NCI-H2081 treated with DMSO at 0.1 percent for 48 hours (cell line): ENCODE results near the gene AQP11.
"Not testable (repeated sequence)": the region's sequence is repeated elsewhere in the genome, so short reads cannot be mapped to it uniquely, and the experiment has no call there.

ENCODE experiments used
- DNase-seq: peaks from one replicate; lab custom pipeline; 2025; lab: John Stamatoyannopoulos, UW

Gene AQP11

GRCh38 chr11:77592727-77593126, 3.0 kb downstream of the AQP11 start:
- DNase-seq, result peak; percentile 92

GRCh38 chr11:77593883-77594282, 4.1 kb downstream of the AQP11 start:
- no peak for DNase-seq

GRCh38 chr11:77596626-77597025, 6.9 kb downstream of the AQP11 start:
- no peak for DNase-seq

GRCh38 chr11:77598195-77598594, 8.4 kb downstream of the AQP11 start:
- DNase-seq, result no peak

- no peak for DNase-seq
Observed at GRCh38 chr11:77602381-77603088, 12.8 kb downstream of the AQP11 start.

- DNase-seq, result no peak
Observed at GRCh38 chr11:77604281-77604680, 14.5 kb downstream of the AQP11 start.

- no peak for DNase-seq
Observed at GRCh38 chr11:77609234-77609633, 19.5 kb downstream of the AQP11 start.

GRCh38 chr11:77611921-77612320, 22.2 kb downstream of the AQP11 start:
- DNase-seq, result no peak

- no peak for DNase-seq
Observed at GRCh38 chr11:77617892-77618291, 28.1 kb downstream of the AQP11 start.

GRCh38 chr11:77619576-77620198, 29.9 kb downstream of the AQP11 start:
- DNase-seq, result no peak

- DNase-seq, result no peak
Observed at GRCh38 chr11:77630157-77630710, 40.5 kb downstream of the AQP11 start.

- not testable (repeated sequence) for DNase-seq
Observed at GRCh38 chr11:77633926-77634325, 44.2 kb downstream of the AQP11 start.

GRCh38 chr11:77636731-77637344, 47.1 kb downstream of the AQP11 start:
- DNase-seq, result no peak

GRCh38 chr11:77637345-77638165, 47.8 kb downstream of the AQP11 start, which contains the start of gene CLNS1A:
TSS of gene CLNS1A (minus strand) at chr11:77637794. CDS start at chr11:77637714, 80 bp downstream.
- peak; percentile 68 for DNase-seq

GRCh38 chr11:77642228-77642627, 52.5 kb downstream of the AQP11 start:
- no peak for DNase-seq

GRCh38 chr11:77644887-77645286, 55.1 kb downstream of the AQP11 start:
- DNase-seq, result no peak

GRCh38 chr11:77647654-77648305, 58.0 kb downstream of the AQP11 start:
- DNase-seq, result no peak

GRCh38 chr11:77650123-77650522, 60.4 kb downstream of the AQP11 start:
- DNase-seq, result no peak

- DNase-seq, result no peak
Observed at GRCh38 chr11:77654770-77655434, 65.1 kb downstream of the AQP11 start.

- no peak for DNase-seq
Observed at GRCh38 chr11:77656362-77656761, 66.6 kb downstream of the AQP11 start.
